Thymus (tissue), 11 donors: ENCODE measurements around the gene PRR3. TPM values are rescaled to one million over a fixed set of nuclear protein-coding genes. Genes with fewer than 3 reads are reported as not detected.

Source experiments
- DNase-seq, 9 donors: peaks; one replicate each; pipeline ENCODE4 v3.0.0-alpha.2; 2013; ENCODE audit warnings: low spot score in 9 of 9, low read depth in 6 of 9, missing footprints in 1 of 9
- H3K27ac ChIP-seq, 2 donors: one replicate each; pipeline ENCODE4 v1.5.1; 2013; ENCODE audit warnings: control low read depth in 1 of 2, low read depth in 1 of 2, low read length in 1 of 2, mild to moderate bottlenecking in 1 of 2, moderate library complexity in 1 of 2
- H3K27me3 ChIP-seq, 2 donors: one replicate each; pipeline ENCODE4 v1.5.1; 2013; ENCODE audit warnings: low read length in 1 of 2; ENCODE audit not compliant: control insufficient read depth in 2 of 2, insufficient read depth in 1 of 2
- H3K36me3 ChIP-seq, 2 donors: one replicate each; pipeline ENCODE4 v1.5.1; 2013; ENCODE audit warnings: low read length in 1 of 2, mild to moderate bottlenecking in 1 of 2, moderate library complexity in 1 of 2; ENCODE audit not compliant: control insufficient read depth in 2 of 2, insufficient read depth in 2 of 2
- H3K4me1 ChIP-seq, 2 donors: one replicate each; pipeline ENCODE4 v1.5.1; 2013; ENCODE audit warnings: low read length in 2 of 2; ENCODE audit not compliant: control insufficient read depth in 2 of 2, insufficient read depth in 2 of 2
- H3K4me3 ChIP-seq, 2 donors: one replicate each; pipeline ENCODE4 v1.5.1; 2013; ENCODE audit warnings: low read length in 2 of 2, control low read depth in 1 of 2, mild to moderate bottlenecking in 1 of 2
- H3K9me3 ChIP-seq, 2 donors: one replicate each; pipeline ENCODE4 v1.5.1; 2013; ENCODE audit warnings: low read length in 1 of 2, mild to moderate bottlenecking in 1 of 2; ENCODE audit not compliant: control insufficient read depth in 2 of 2, insufficient read depth in 1 of 2
- WGBS: extraction: QIAGEN DNeasy Blood & Tissue Kit; methylation state at CpG from one replicate; pipeline ENCODE4 v1.1.7; 2013; 5-methylcytosine and 5-hydroxymethylcytosine counted together
- polyA plus RNA-seq: library from polyadenylated mRNA; stranded (reverse); fragments of 200-250 nt; gene quantifications from one replicate; pipeline ENCODE4 v1.2.3, GENCODE V29; 2013
- total RNA-seq: library from RNA; stranded (reverse); fragments of 120-200 nt; gene quantifications from one replicate; pipeline ENCODE4 v1.2.4, GENCODE V29; 2013
- donor health status: healthy.

The PRR3 gene
- total and polyA plus RNA-seq, 2 donors, result 13.0 to 16.7 TPM

- peaks cover 9 to 27% of the 10 kb centered on the region in 2 donors for H3K4me1 ChIP-seq
- DNase-seq, result peak in 2 of 9 donors; percentile 36 to 51
- H3K27ac ChIP-seq, result no peak overlapping the region
- no peaks in the 10 kb centered on the region for H3K9me3 ChIP-seq
- H3K4me3 ChIP-seq, result no peak overlapping the region
- H3K36me3 ChIP-seq, result peaks cover 36 to 46% of the 10 kb centered on the region in 2 donors
- H3K27me3 ChIP-seq, result no peaks in the 10 kb centered on the region
- WGBS, result 57% methylated on average over 6 of the region's 6 CpGs
Observed at GRCh38 chr6:30544666-30545272, 12.3 kb upstream of the PRR3 start.

DNA sequence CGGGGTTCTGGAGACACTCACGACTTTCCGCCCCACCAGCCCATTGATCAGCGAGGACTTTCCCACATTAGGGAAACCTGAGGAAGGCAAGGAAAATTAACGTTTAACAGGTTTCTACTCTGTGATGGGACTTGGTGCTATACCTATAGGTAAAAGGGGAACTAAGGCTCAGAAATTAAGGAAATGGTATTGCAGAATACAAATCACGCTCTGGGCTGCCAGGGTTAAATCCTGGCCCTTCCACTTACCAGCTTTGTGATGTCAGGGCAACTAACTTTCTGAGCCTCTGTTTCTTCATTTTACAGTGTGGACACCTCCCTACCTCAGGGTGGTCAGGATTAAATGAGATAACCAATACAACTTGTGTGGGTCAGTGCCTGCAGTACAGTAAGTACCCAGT is 9.6 kb upstream of the PRR3 start:
- H3K27me3 ChIP-seq, result no peaks in the 10 kb centered on the region
- no peak for DNase-seq
- H3K36me3 ChIP-seq, result peaks cover 51 to 69% of the 10 kb centered on the region in 2 donors
- no peak overlapping the region for H3K4me3 ChIP-seq
- 95% methylated on average over 6 of the region's 6 CpGs for WGBS
- no peak overlapping the region for H3K27ac ChIP-seq
- H3K9me3 ChIP-seq, result no peaks in the 10 kb centered on the region
- peaks cover 8 to 17% of the 10 kb centered on the region in 2 donors for H3K4me1 ChIP-seq

DNA sequence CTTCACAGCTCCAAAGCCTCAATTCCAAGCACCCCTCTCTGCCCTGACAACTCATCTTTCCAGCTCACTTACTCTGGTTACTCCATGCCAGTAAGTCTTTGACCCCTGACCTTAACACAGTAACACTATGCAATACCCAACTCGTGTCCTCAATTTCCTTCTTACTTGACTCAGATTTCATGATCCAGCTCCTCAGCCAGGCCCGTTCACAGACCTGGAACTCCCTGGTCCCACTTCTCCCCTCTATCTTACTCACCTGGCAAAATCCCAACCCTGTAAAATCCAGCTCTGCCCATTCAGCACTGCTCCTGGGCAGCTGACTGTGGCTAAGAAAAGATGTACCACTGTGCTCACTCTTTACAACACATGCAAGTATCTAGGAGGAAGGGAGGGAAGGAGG is 8.7 kb upstream of the PRR3 start:
- Histone ChIP-seq H3K9me3 (no peaks in the 10 kb centered on the region), H3K4me3 (no peak overlapping the region), H3K4me1 (peaks cover 0 to 10% of the 10 kb centered on the region in 2 donors), H3K27me3 (no peaks in the 10 kb centered on the region), H3K36me3 (peaks cover 60 to 78% of the 10 kb centered on the region in 2 donors), H3K27ac (no peak overlapping the region)
- DNase-seq, result no peak
- 95% methylated on average over 2 of the region's 2 CpGs for WGBS

GRCh38 chr6:30554404-30554803 is 2.7 kb upstream of the PRR3 start:
- 99% methylated on average over 4 of the region's 4 CpGs for WGBS

GRCh38 chr6:30554962-30555815 is 1.9 kb upstream of the PRR3 start:
- DNase-seq, result no peak
- H3K4me1 ChIP-seq, result peaks cover 7 to 21% of the 10 kb centered on the region in 2 donors
- 22% methylated on average over 34 of the region's 34 CpGs for WGBS
- peaks cover 32 to 46% of the 10 kb centered on the region in 2 donors for H3K36me3 ChIP-seq
- H3K27ac ChIP-seq, result peak overlapping the region; percentile 96 to 98
- no peaks in the 10 kb centered on the region for H3K9me3 ChIP-seq
- H3K27me3 ChIP-seq, result no peaks in the 10 kb centered on the region
- peak overlapping the region; percentile 88 to 96 for H3K4me3 ChIP-seq

More at GRCh38 chr6:30554404-30554803, 2.7 kb upstream of the PRR3 start:
- no peak overlapping the region for H3K27ac ChIP-seq
- H3K9me3 ChIP-seq, result no peaks in the 10 kb centered on the region
- peaks cover 33 to 51% of the 10 kb centered on the region in 2 donors for H3K36me3 ChIP-seq
- H3K4me1 ChIP-seq, result peaks cover 7 to 21% of the 10 kb centered on the region in 2 donors
- no peak for DNase-seq
- no peaks in the 10 kb centered on the region for H3K27me3 ChIP-seq
- no peak overlapping the region for H3K4me3 ChIP-seq

DNA sequence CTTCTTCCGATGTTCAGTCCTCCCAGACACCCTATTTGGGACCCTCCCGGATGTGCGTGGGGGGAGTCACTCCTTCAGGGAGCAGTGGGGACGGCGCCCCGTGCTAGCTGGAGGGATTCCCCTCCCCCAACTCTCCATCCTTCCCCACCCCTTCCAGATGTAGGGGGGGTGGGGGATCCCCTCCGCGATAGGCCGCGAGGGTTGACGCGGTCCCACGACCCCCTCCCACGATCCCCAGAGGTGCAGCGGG is 1.4 kb upstream of the PRR3 start:
- Histone ChIP-seq H3K36me3 (peaks cover 26 to 41% of the 10 kb centered on the region in 2 donors), H3K27me3 (no peaks in the 10 kb centered on the region), H3K4me3 (peak overlapping the region; percentile 88 to 96), H3K9me3 (no peaks in the 10 kb centered on the region), H3K4me1 (peaks cover 7 to 21% of the 10 kb centered on the region in 2 donors), H3K27ac (peak overlapping the region; percentile 96 to 98)
- no peak for DNase-seq
- under 1% methylated on average over 15 of the region's 15 CpGs for WGBS

DNA sequence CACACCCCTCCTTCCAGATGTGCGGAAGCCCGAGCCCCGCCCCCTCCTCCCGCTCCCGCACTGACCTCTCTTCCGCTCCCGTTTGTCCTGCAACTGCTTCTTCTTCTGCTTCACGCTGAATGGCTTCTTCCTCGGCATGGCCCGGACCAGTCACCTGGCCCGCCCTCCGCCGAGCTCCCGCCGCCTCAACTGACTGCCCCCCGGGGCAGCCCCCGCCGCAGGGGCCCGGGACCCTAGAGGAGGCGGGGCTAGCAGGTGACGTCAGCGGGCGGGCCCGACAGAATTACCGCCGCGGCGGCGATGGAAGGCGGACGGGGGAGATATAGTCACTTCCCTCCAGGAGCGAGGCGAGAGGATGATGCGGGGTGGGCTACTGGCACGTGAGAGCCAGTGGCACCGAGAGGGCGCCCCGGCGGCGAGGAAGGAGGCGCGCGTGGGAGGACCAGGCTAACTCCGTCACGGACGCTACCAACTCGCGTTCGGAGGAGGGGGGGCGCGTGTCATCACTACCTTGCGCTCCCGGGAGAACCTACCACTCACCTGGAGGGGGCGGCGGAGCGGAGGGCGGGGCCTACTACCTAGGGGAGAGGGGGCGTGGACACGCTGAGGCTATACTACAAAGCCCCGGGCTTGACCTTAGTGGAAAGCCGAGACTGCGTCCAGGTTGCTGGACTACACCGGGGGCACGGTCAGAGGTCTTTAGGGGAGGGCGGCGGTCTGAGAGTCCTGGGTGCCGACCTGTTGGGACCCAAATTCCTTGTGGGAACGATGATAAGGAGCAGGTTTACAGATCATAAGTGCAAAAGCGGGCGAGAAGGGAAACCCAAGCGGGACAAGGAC is 809 bp upstream of the PRR3 start, which contains the start of gene GNL1:
Gene GNL1, minus strand, starts transcription at position 424 of the 840 bp plus-strand sequence. Its CDS starts 286 bp downstream, at position 138.
- DNase-seq, result peak in 8 of 9 donors; percentile 88 to 98 (median 95)
- H3K27me3 ChIP-seq, result no peaks in the 10 kb centered on the region
- peak within 1 kb of the TSS; percentile 88 to 96 for H3K4me3 ChIP-seq
- H3K9me3 ChIP-seq, result no peaks in the 10 kb centered on the region
- H3K4me1 ChIP-seq, result peaks cover 7 to 21% of the 10 kb centered on the region in 2 donors
- under 1% methylated on average over 71 of the region's 71 CpGs for whole genome bisulfite sequencing
- H3K27ac ChIP-seq, result peak within 1 kb of the TSS; percentile 96 to 98
- peaks cover 21 to 37% of the 10 kb centered on the region in 2 donors for H3K36me3 ChIP-seq

- H3K4me3 ChIP-seq, result peak overlapping the region; percentile 88 to 96
- DNase-seq, result peak in 5 of 9 donors; percentile 50 to 84 (median 69)
- H3K36me3 ChIP-seq, result peaks cover 27 to 38% of the 10 kb centered on the region in 2 donors
- H3K4me1 ChIP-seq, result peaks cover 7 to 21% of the 10 kb centered on the region in 2 donors
- no peaks in the 10 kb centered on the region for H3K9me3 ChIP-seq
- WGBS, result 1% methylated on average over 6 of the region's 6 CpGs
- H3K27me3 ChIP-seq, result no peaks in the 10 kb centered on the region
- H3K27ac ChIP-seq, result peak overlapping the region; percentile 96
Observed at GRCh38 chr6:30557683-30557981, 537 bp downstream of the PRR3 start.
